HuH-7 (cell line): ENCODE measurements around the gene SPATA2L.

Experiments used
- DNase-seq: peaks from one replicate; pipeline ENCODE4 v3.0.0; 2011; ENCODE audit warnings: low spot score

The SPATA2L gene

GRCh38 chr16:89656435-89657121 is 44.9 kb downstream of the SPATA2L start:
- no peak for DNase-seq

- DNase-seq: no peak
Observed at GRCh38 chr16:89655062-89655643, 46.4 kb downstream of the SPATA2L start.

- no peak for DNase-seq
Observed at GRCh38 chr16:89653656-89654295, 47.7 kb downstream of the SPATA2L start.

GRCh38 chr16:89651584-89651983 is 49.9 kb downstream of the SPATA2L start:
- no peak for DNase-seq

- no peak for DNase-seq
Observed at GRCh38 chr16:89646906-89647305, 54.6 kb downstream of the SPATA2L start.
